ENCODE data around the gene PPP1R13L. TPM values are rescaled to one million over a fixed set of nuclear protein-coding genes. Genes with fewer than 3 reads are reported as not detected.

Gene PPP1R13L
- total RNA-seq, result 6.9 TPM

GRCh38 chr19:45404557-45405434, at the start of gene PPP1R13L:
Gene PPP1R13L (minus strand): TSS chr19:45405069. CDS start chr19:45398318, 6,751 bp downstream.

GRCh38 chr19:45423589-45424190, 18.8 kb upstream of the PPP1R13L start, which contains the start of gene ERCC1:
Gene ERCC1 (minus strand): TSS chr19:45423917. CDS start chr19:45423374, 543 bp downstream.

GRCh38 chr19:45406226-45407090, 1.6 kb upstream of the PPP1R13L start, which contains the start of gene POLR1G:
Gene POLR1G (plus strand): TSS chr19:45406644. CDS start chr19:45406697, 53 bp downstream.

GRCh38 chr19:45370410-45371204, 34.3 kb downstream of the PPP1R13L start, which contains the start of gene ERCC2:
Gene ERCC2 (minus strand): TSS chr19:45370573. CDS start chr19:45370540, 33 bp downstream.

GRCh38 chr19:45340232-45340898, 64.5 kb downstream of the PPP1R13L start, which contains the start of gene KLC3:
Gene KLC3 (plus strand): TSS chr19:45340750. CDS start chr19:45345542, 4,792 bp downstream.

Other genes with a start within 250 kb of the PPP1R13L start
- 0.60 TPM for gene NKPD1, start 244.1 kb downstream of the PPP1R13L start, total RNA-seq
- gene TRAPPC6A, start 226.8 kb downstream of the PPP1R13L start, total RNA-seq, result 13.2 TPM
- 7.8 TPM for gene BLOC1S3, start 226.3 kb downstream of the PPP1R13L start, total RNA-seq
- 3.5 TPM for gene EXOC3L2, start 159.7 kb downstream of the PPP1R13L start, total RNA-seq
- 35.6 TPM for gene MARK4, start 153.8 kb downstream of the PPP1R13L start, total RNA-seq
- 122 TPM for gene CKM, start 82.2 kb downstream of the PPP1R13L start, total RNA-seq
- 1.8 TPM for gene KLC3, start 64.3 kb downstream of the PPP1R13L start, total RNA-seq
- gene ERCC2, start 34.5 kb downstream of the PPP1R13L start, total RNA-seq, result 19.9 TPM
- gene POLR1G, start 1.6 kb upstream of the PPP1R13L start, total RNA-seq, result 5.7 TPM
- 74.1 TPM for gene ERCC1, start 18.8 kb upstream of the PPP1R13L start, total RNA-seq
- gene FOSB, start 62.9 kb upstream of the PPP1R13L start, total RNA-seq, result 11.5 TPM
- 29.7 TPM for gene RTN2, start 92.0 kb upstream of the PPP1R13L start, total RNA-seq
- gene PPM1N, start 93.4 kb upstream of the PPP1R13L start, total RNA-seq, result 2.1 TPM
- 35.2 TPM for gene VASP, start 102.4 kb upstream of the PPP1R13L start, total RNA-seq
- gene OPA3, start 179.7 kb upstream of the PPP1R13L start, total RNA-seq, result 4.4 TPM
- 0.71 TPM for gene GPR4, start 197.1 kb upstream of the PPP1R13L start, total RNA-seq
- gene EML2, start 234.3 kb upstream of the PPP1R13L start, total RNA-seq, result 17.7 TPM